Activated T-cell treated with anti-CD3 and anti-CD28 coated beads, Interleukin-2, amount 50 U/mL, for 72 hours (primary cell): ENCODE measurements around the gene CA7. TPM values are rescaled to one million over a fixed set of nuclear protein-coding genes. Genes with fewer than 3 reads are reported as not detected.

Experiments
- ATAC-seq, 2 donors: fragments of 150-1000 bp; cut with Tn5 transposase; replicated peaks in 1 of 2; 2 replicates each; pipeline ENCODE4 v1.10.0; 2021; ENCODE audit warnings: moderate library complexity in 2 of 2, mild to moderate bottlenecking in 1 of 2
- DNase-seq, 2 donors: peaks; one replicate each; pipeline ENCODE4 v3.0.0; 2021 to 2022; ENCODE audit warnings: mixed read lengths in 1 of 2
- H3K27ac Mint-ChIP-seq: one replicate; pipeline ENCODE4 v1.8.0; 2022; ENCODE audit warnings: mild to moderate bottlenecking, moderate library complexity, mixed read lengths
- H3K27me3 Mint-ChIP-seq: one replicate; pipeline ENCODE4 v1.8.0; 2022; ENCODE audit warnings: low read depth, mixed read lengths
- H3K36me3 Mint-ChIP-seq, 2 donors: one replicate each; pipeline ENCODE4 v1.8.0; 2022; ENCODE audit warnings: mixed read lengths in 2 of 2, mild to moderate bottlenecking in 1 of 2; ENCODE audit not compliant: insufficient read depth in 2 of 2
- H3K4me1 Mint-ChIP-seq: one replicate; pipeline ENCODE4 v1.8.0; 2022; ENCODE audit warnings: low read depth, mixed read lengths
- H3K4me3 Mint-ChIP-seq, 2 donors: one replicate each; pipeline ENCODE4 v1.8.0; 2022; ENCODE audit warnings: mild to moderate bottlenecking in 2 of 2, mixed read lengths in 2 of 2, moderate library complexity in 2 of 2
- H3K9me3 Mint-ChIP-seq, 2 donors: one replicate each; pipeline ENCODE4 v1.8.0; 2022; ENCODE audit warnings: mixed read lengths in 2 of 2
- total RNA-seq, 2 donors: library from RNA; stranded (reverse); gene quantifications; one replicate each; pipeline ENCODE4 v1.2.3, GENCODE V29; 2022

Gene CA7
- total RNA-seq, 2 donors from 2014 or later = not detected

- Mint-ChIP-seq H3K4me3 (no peak overlapping the region), H3K36me3 (no peaks in the 10 kb centered on the region), H3K9me3 (no peaks in the 10 kb centered on the region), H3K27ac (no peak overlapping the region), H3K27me3 (peaks cover 31% of the 10 kb centered on the region), H3K4me1 (peaks cover 18% of the 10 kb centered on the region)
- DNase-seq = no peak
- no peak for ATAC-seq
Measured at GRCh38 chr16:66849549-66849948, 5.3 kb downstream of the CA7 start.

DNA sequence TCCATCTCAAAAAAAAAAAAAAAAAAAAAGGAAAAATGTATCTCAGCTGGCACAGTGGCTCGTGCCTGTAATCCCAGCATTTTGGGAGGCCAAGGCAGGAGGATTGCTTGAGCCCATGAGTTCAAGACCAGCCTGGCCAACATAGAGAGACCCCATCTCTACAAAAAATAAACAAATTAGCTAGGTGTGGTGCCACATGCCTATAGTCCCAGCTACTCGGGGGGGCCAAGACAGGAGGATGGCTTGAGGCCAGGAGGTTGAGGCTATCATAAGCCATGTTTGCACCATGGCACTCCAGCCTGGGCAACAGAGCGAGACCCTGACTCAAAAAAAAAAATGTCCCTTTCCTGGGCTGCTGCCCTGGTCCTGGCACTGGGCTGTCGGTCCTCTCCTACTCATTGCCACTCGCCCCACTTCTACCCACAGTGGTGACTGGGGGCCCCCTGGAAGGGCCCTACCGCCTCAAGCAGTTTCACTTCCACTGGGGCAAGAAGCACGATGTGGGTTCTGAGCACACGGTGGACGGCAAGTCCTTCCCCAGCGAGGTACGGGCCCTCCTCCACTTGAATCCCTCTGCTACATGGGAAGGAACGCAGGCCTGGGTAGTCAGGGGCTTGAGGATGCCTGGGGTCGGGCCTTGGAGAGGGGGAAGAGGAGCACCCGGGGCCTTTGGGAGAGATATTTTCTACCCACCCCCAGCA is 6.1 kb downstream of the CA7 start:
- peaks cover 24% of the 10 kb centered on the region for H3K27me3 Mint-ChIP-seq
- H3K27ac Mint-ChIP-seq = no peak overlapping the region
- DNase-seq = no peak
- H3K4me3 Mint-ChIP-seq = no peak overlapping the region
- no peaks in the 10 kb centered on the region for H3K9me3 Mint-ChIP-seq
- no peak for ATAC-seq
- no peaks in the 10 kb centered on the region for H3K36me3 Mint-ChIP-seq
- peaks cover 14% of the 10 kb centered on the region for H3K4me1 Mint-ChIP-seq

DNA sequence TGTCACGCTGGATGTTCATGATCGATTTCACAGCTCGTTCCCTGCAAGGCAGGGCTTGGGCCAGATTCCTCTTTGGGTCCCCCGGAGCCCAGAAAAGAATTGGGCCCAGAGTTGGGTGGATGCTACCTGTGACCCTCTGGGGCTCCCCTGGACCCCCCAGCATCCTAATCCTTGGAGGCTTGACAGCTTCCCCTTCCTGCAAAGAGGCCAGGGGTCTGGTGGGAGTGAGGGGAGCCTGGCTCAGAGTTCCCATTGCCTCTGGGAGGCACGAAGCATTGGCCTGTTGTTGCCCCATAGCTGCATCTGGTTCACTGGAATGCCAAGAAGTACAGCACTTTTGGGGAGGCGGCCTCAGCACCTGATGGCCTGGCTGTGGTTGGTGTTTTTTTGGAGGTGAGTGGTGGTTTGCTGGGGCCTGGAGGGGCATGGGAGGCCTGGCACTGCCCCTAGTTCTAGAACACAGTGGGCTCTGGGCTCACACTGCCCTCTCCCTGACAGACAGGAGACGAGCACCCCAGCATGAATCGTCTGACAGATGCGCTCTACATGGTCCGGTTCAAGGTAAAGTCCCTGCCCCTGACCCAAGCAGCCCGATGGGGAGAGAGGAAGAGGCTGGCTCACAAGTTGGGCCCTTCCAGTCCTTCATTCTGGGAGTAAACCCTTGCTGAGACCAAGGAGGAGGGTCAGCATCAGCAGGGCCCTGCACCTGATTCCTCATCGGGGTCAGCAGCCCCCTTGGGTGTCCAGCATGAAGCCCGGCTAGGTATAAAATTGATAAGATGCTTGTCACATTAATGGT is 7.2 kb downstream of the CA7 start:
- H3K27ac Mint-ChIP-seq = no peak overlapping the region

DNA sequence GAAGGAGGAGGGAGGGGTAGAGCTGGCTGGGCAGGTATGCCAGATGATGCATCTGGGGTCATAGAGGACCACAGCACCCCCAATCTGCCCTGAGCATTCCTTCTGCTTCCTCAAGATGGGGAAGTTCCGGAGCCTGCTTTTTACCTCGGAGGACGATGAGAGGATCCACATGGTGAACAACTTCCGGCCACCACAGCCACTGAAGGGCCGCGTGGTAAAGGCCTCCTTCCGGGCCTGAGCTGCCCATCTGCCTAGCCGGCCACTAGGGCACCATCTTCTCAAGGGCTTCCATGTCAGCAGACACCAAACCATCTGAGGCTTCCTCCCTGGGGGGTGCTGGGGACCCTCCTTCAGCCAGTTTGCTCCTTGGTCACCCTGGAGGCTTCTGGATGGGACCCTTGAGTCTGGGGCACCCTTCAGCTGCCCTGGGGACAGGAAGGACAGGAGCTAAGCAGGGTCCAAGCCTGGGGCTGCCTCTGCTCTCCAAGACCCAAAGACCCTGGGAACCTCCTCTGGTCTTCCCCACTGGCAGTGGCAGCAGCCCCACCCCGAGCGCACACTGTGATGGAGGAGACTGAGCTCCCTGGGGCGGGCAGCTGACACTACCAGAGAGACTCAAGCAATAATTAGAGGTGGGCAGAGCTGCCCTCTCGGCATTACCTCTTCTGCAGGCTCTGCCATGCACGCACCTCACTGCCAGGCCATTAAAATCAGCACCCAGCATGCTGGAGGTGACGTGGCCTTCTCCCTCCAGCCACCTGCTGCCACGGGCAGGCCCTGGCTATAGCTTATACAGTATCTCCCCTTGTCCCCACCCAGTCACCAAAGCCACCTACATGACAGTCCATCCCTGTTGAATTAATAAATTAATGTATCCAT is 9.3 kb downstream of the CA7 start:
- H3K4me1 Mint-ChIP-seq = peaks cover under 1% of the 10 kb centered on the region
- ATAC-seq (no peak), DNase-seq (no peak)
- no peaks in the 10 kb centered on the region for H3K9me3 Mint-ChIP-seq
- no peak overlapping the region for H3K4me3 Mint-ChIP-seq
- H3K36me3 Mint-ChIP-seq = no peaks in the 10 kb centered on the region
- no peak overlapping the region for H3K27ac Mint-ChIP-seq
- H3K27me3 Mint-ChIP-seq = no peaks in the 10 kb centered on the region

More for the DNA sequence above, 7.2 kb downstream of the CA7 start:
- Mint-ChIP-seq H3K9me3 (no peaks in the 10 kb centered on the region), H3K36me3 (no peaks in the 10 kb centered on the region), H3K27me3 (peaks cover 13% of the 10 kb centered on the region), H3K4me1 (peaks cover 11% of the 10 kb centered on the region), H3K4me3 (no peak overlapping the region)
- no peak for ATAC-seq
- no peak for DNase-seq

DNA sequence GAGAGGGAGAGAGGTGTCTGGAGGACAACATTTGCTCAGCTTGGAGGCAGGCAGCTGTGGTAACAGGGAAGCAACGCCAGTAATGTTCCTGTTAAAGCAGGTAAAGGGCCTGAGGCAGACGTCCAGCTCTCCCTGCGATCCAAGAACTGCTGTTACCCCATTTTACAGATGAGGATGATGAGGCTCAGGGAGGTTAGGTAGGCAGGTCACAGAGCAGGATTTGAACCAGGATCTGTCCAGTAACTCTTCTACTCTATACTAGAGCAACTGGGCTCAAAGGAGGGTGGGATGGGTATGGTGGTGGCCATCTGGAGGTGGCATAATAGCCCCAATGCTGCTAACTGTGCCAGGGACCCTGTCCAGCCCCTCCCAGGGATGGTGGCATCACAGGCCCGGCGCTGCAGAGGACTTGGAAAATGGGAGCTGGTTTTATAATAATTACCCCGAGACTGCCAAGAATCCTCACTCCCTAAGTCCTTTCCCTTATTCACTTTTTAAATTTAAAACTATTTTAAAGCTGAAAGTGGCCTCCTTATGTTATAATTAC is 12.0 kb downstream of the CA7 start:
- DNase-seq (no peak), ATAC-seq (no peak)
- Mint-ChIP-seq H3K36me3 (no peaks in the 10 kb centered on the region), H3K4me1 (no peaks in the 10 kb centered on the region), H3K4me3 (no peak overlapping the region), H3K27ac (no peak overlapping the region), H3K27me3 (no peaks in the 10 kb centered on the region), H3K9me3 (no peaks in the 10 kb centered on the region)

- ATAC-seq = no peak
- H3K27ac Mint-ChIP-seq = no peak overlapping the region
- no peaks in the 10 kb centered on the region for H3K27me3 Mint-ChIP-seq
- H3K4me1 Mint-ChIP-seq = no peaks in the 10 kb centered on the region
- no peak overlapping the region for H3K4me3 Mint-ChIP-seq
- H3K9me3 Mint-ChIP-seq = no peaks in the 10 kb centered on the region
- no peak for DNase-seq
- H3K36me3 Mint-ChIP-seq = no peaks in the 10 kb centered on the region
Measured at GRCh38 chr16:66856801-66857200, 12.6 kb downstream of the CA7 start.

- Mint-ChIP-seq H3K4me3 (no peak overlapping the region), H3K9me3 (no peaks in the 10 kb centered on the region), H3K27me3 (no peaks in the 10 kb centered on the region), H3K4me1 (no peaks in the 10 kb centered on the region), H3K27ac (no peak overlapping the region), H3K36me3 (no peaks in the 10 kb centered on the region)
- ATAC-seq = no peak
- no peak for DNase-seq
Measured at GRCh38 chr16:66857437-66857836, 13.2 kb downstream of the CA7 start.

DNA sequence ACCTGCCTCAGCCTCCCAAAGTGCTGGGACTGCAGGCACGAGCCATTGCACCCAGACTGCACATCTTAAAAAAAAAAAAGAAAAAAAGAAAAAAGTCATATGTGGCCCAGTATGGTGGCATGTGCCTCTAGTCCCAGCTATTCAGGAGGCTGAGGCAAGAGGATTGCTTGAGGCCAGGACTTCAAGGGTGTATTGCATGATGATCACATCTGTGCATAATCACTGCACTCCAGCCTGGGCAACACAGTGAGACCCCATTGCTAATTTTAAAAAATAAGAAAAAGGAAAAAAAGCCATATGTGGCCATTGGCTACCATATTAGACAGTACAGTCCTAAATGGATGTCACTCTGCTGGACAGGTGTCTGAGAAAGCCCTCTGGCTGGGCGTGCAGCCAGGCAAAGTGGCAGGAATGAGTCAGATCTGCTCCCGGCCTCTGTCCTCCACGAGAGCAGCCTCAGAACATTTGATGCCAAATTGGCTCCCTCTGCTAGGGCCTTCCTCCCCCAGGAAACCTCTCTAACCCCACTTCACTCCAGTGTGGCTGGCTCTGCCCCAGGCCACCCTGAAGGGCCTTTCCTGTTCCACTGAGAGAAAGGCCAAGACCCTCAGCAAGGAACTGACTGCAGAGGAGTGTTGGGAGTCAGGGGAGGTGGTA is 14.7 kb downstream of the CA7 start:
- Mint-ChIP-seq H3K27ac (no peak overlapping the region), H3K9me3 (no peaks in the 10 kb centered on the region), H3K27me3 (no peaks in the 10 kb centered on the region), H3K4me3 (no peak overlapping the region), H3K4me1 (no peaks in the 10 kb centered on the region), H3K36me3 (no peaks in the 10 kb centered on the region)
- ATAC-seq (no peak), DNase-seq (no peak)

DNA sequence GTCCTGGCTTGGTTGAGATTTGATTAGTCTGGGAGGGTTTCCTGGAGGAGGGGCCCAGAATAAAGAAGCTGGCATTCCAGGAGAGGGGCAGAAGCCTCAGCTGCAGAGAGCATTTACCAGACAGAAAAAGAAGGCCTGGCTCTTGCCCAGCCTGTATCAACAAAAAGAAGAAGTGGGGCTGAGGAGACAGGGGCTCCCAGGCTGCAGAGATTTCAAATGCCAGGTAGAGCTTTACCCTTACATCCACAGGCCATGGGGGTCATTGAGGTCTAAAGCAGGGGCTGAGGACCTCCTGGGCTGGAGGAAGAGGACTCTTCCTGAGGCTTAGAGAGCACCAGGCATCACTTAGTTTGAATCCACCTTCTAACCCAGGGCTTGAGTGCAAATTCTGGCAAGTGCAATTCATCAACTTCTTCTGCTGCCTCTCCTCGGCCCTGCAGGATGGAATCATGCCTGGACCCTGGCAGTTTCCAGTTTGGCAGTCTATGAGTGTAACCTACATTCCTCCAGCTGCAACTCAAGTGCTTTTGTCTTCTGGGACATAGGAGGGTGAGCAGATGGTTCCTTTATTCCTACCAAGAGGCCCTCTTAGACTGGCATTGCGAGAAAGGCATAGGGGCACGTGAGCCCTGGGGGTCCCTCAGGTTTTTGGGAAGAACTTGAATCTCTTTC is 15.3 kb downstream of the CA7 start:
- DNase-seq = no peak
- H3K9me3 Mint-ChIP-seq = no peaks in the 10 kb centered on the region
- H3K36me3 Mint-ChIP-seq = no peaks in the 10 kb centered on the region
- H3K27me3 Mint-ChIP-seq = no peaks in the 10 kb centered on the region
- H3K4me1 Mint-ChIP-seq = no peaks in the 10 kb centered on the region
- no peak overlapping the region for H3K4me3 Mint-ChIP-seq
- H3K27ac Mint-ChIP-seq = no peak overlapping the region
- no peak for ATAC-seq

- Mint-ChIP-seq H3K27me3 (no peaks in the 10 kb centered on the region), H3K4me3 (no peak overlapping the region), H3K27ac (no peak overlapping the region), H3K4me1 (no peaks in the 10 kb centered on the region), H3K36me3 (no peaks in the 10 kb centered on the region), H3K9me3 (no peaks in the 10 kb centered on the region)
- ATAC-seq (no peak), DNase-seq (no peak)
Measured at GRCh38 chr16:66862023-66862520, 17.9 kb downstream of the CA7 start.

- no peaks in the 10 kb centered on the region for H3K9me3 Mint-ChIP-seq
- no peak for ATAC-seq
- H3K4me1 Mint-ChIP-seq = peaks cover 10% of the 10 kb centered on the region
- H3K36me3 Mint-ChIP-seq = no peaks in the 10 kb centered on the region
- no peak overlapping the region for H3K4me3 Mint-ChIP-seq
- no peaks in the 10 kb centered on the region for H3K27me3 Mint-ChIP-seq
- H3K27ac Mint-ChIP-seq = no peak overlapping the region
- DNase-seq = no peak
Measured at GRCh38 chr16:66863707-66864106, 19.5 kb downstream of the CA7 start.

GRCh38 chr16:66869424-66869823 is 25.2 kb downstream of the CA7 start:
- Mint-ChIP-seq H3K36me3 (no peaks in the 10 kb centered on the region), H3K27me3 (no peaks in the 10 kb centered on the region), H3K9me3 (no peaks in the 10 kb centered on the region), H3K4me1 (peaks cover 35% of the 10 kb centered on the region), H3K4me3 (no peak overlapping the region), H3K27ac (no peak overlapping the region)
- DNase-seq (no peak), ATAC-seq (no peak)
